HAP-1 (cell line): ENCODE results near the gene EHD2.
"Not testable (repeated sequence)": the region's sequence is repeated elsewhere in the genome, so short reads cannot be mapped to it uniquely, and the experiment has no call there.

Experiments used
- DNase-seq, 2 experiments: peaks; one replicate each; pipeline ENCODE4 v3.0.0-alpha.2; 2016 to 2020; ENCODE audit warnings: low spot score in 2 of 2
- H3K27me3 ChIP-seq: fragments of 250-450 bp; sonication (Bioruptor Pico); 2 replicates; pipeline ENCODE4 v1.5.1; 2020; ENCODE audit warnings: low read depth, mild to moderate bottlenecking, moderate library complexity
- H3K36me3 ChIP-seq: fragments of 250-450 bp; sonication (Bioruptor Pico); replicated peaks from 2 replicates; pipeline ENCODE4 v1.5.1; 2020; ENCODE audit warnings: mild to moderate bottlenecking
- H3K4me1 ChIP-seq: fragments of 250-450 bp; sonication (Bioruptor Pico); 2 replicates; pipeline ENCODE4 v1.5.1; 2020; ENCODE audit warnings: mild to moderate bottlenecking
- H3K4me3 ChIP-seq: fragments of 250-450 bp; sonication (Bioruptor Pico); 2 replicates; pipeline ENCODE4 v1.5.1; 2020; ENCODE audit warnings: mild to moderate bottlenecking, moderate library complexity
- H3K9me3 ChIP-seq: fragments of 250-450 bp; sonication (Bioruptor Pico); 2 replicates; pipeline ENCODE4 v1.5.1; 2020; ENCODE audit warnings: mild to moderate bottlenecking, moderate library complexity
- in situ Hi-C: fragments of 300-500 bp; cut with MboI; formaldehyde crosslinking; loops from 3 replicates; pipeline ENCODE4 v1.14.3; 2020; ENCODE audit warnings: low sequenced_read_pairs, inconsistent platforms, mixed read lengths

EHD2 gene

GRCh38 chr19:47713046-47714021, at the start of gene EHD2:
Gene EHD2, plus strand, starts transcription at chr19:47713422. Its CDS starts 3,191 bp downstream, at chr19:47716613.
- in situ Hi-C loops, result no loop called here
- Histone ChIP-seq H3K4me3 (peak within 1 kb of the TSS; percentile 36), H3K9me3 (peaks cover 2% of the 10 kb centered on the region; the same call in 1 of the 2 replicates), H3K27me3 (no peaks in the 10 kb centered on the region), H3K4me1 (no peaks in the 10 kb centered on the region), H3K36me3 (no peaks in the 10 kb centered on the region)
- DNase-seq, result peak in 1 of 2 experiments; percentile 76

GRCh38 chr19:47663435-47663910, 49.7 kb upstream of the EHD2 start:
- Histone ChIP-seq H3K4me3 (no peak overlapping the region), H3K4me1 (peaks cover 12% of the 10 kb centered on the region), H3K36me3 (no peaks in the 10 kb centered on the region; the same call in 1 of the 2 replicates), H3K9me3 (no peaks in the 10 kb centered on the region), H3K27me3 (no peaks in the 10 kb centered on the region)
- in situ Hi-C loops, result no loop called here
- no peak for DNase-seq

GRCh38 chr19:47663911-47664771, 49.1 kb upstream of the EHD2 start:
- Histone ChIP-seq H3K27me3 (no peaks in the 10 kb centered on the region), H3K4me1 (peaks cover 12% of the 10 kb centered on the region), H3K4me3 (no peak overlapping the region), H3K36me3 (no peaks in the 10 kb centered on the region; the same call in 1 of the 2 replicates), H3K9me3 (no peaks in the 10 kb centered on the region)
- no peak for DNase-seq
- in situ Hi-C loops, result no loop called here

GRCh38 chr19:47668556-47668955, 44.7 kb upstream of the EHD2 start:
- H3K9me3 ChIP-seq, in situ Hi-C loops, H3K36me3 ChIP-seq, H3K27me3 ChIP-seq, DNase-seq, H3K4me3 ChIP-seq, H3K4me1 ChIP-seq: not testable (repeated sequence)

GRCh38 chr19:47670736-47671135, 42.5 kb upstream of the EHD2 start:
- in situ Hi-C loops, result no loop called here

GRCh38 chr19:47671499-47671898, 41.7 kb upstream of the EHD2 start:
- H3K27me3 ChIP-seq, result no peaks in the 10 kb centered on the region
- in situ Hi-C loops, result no loop called here
- no peak for DNase-seq
- H3K36me3 ChIP-seq, result peaks cover 4% of the 10 kb centered on the region
- peaks cover 6% of the 10 kb centered on the region; the same call in 1 of the 2 replicates for H3K4me1 ChIP-seq
- no peaks in the 10 kb centered on the region for H3K9me3 ChIP-seq
- H3K4me3 ChIP-seq, result no peak overlapping the region

More at GRCh38 chr19:47670736-47671135, 42.5 kb upstream of the EHD2 start:
- no peaks in the 10 kb centered on the region for H3K9me3 ChIP-seq
- DNase-seq, result no peak
- peaks cover 6% of the 10 kb centered on the region; the same call in 1 of the 2 replicates for H3K4me1 ChIP-seq
- no peak overlapping the region for H3K4me3 ChIP-seq
- peaks cover 4% of the 10 kb centered on the region for H3K36me3 ChIP-seq
- H3K27me3 ChIP-seq, result no peaks in the 10 kb centered on the region

- Histone ChIP-seq H3K36me3 (peaks cover 4% of the 10 kb centered on the region), H3K27me3 (no peaks in the 10 kb centered on the region), H3K4me3 (no peak overlapping the region), H3K4me1 (no peaks in the 10 kb centered on the region), H3K9me3 (no peaks in the 10 kb centered on the region)
- DNase-seq, result no peak
- in situ Hi-C loops, result no loop called here
Measured at GRCh38 chr19:47673426-47673825, 39.8 kb upstream of the EHD2 start.

GRCh38 chr19:47674548-47674947, 38.7 kb upstream of the EHD2 start:
- DNase-seq, result no peak
- Histone ChIP-seq H3K27me3 (no peaks in the 10 kb centered on the region), H3K4me1 (no peaks in the 10 kb centered on the region), H3K36me3 (peaks cover 6% of the 10 kb centered on the region), H3K4me3 (no peak overlapping the region), H3K9me3 (no peaks in the 10 kb centered on the region)
- in situ Hi-C loops, result no loop called here

- no peak for DNase-seq
- Histone ChIP-seq H3K27me3 (no peaks in the 10 kb centered on the region), H3K9me3 (no peaks in the 10 kb centered on the region), H3K4me1 (no peaks in the 10 kb centered on the region), H3K36me3 (peaks cover 12% of the 10 kb centered on the region), H3K4me3 (no peak overlapping the region)
- in situ Hi-C loops, result no loop called here
Measured at GRCh38 chr19:47675271-47675670, 38.0 kb upstream of the EHD2 start.

GRCh38 chr19:47675859-47676258, 37.4 kb upstream of the EHD2 start:
- Histone ChIP-seq H3K4me1 (no peaks in the 10 kb centered on the region), H3K9me3 (no peaks in the 10 kb centered on the region), H3K36me3 (peaks cover 16% of the 10 kb centered on the region), H3K27me3 (no peaks in the 10 kb centered on the region), H3K4me3 (no peak overlapping the region)
- in situ Hi-C loops, result no loop called here
- DNase-seq, result no peak

GRCh38 chr19:47676811-47677210, 36.4 kb upstream of the EHD2 start:
- in situ Hi-C loops, result no loop called here

GRCh38 chr19:47679251-47679900, 33.8 kb upstream of the EHD2 start:
- no peak overlapping the region for H3K4me3 ChIP-seq
- no peaks in the 10 kb centered on the region for H3K9me3 ChIP-seq
- H3K27me3 ChIP-seq, result no peaks in the 10 kb centered on the region
- DNase-seq, result no peak
- peaks cover 7% of the 10 kb centered on the region for H3K4me1 ChIP-seq
- in situ Hi-C loops, result no loop called here
- peaks cover 13% of the 10 kb centered on the region for H3K36me3 ChIP-seq

More at GRCh38 chr19:47676811-47677210, 36.4 kb upstream of the EHD2 start:
- H3K27me3 ChIP-seq, result no peaks in the 10 kb centered on the region
- no peaks in the 10 kb centered on the region for H3K9me3 ChIP-seq
- H3K4me1 ChIP-seq, result no peaks in the 10 kb centered on the region
- H3K4me3 ChIP-seq, result no peak overlapping the region
- no peak for DNase-seq
- peaks cover 16% of the 10 kb centered on the region for H3K36me3 ChIP-seq
